Keratinocyte (primary cell): ENCODE measurements around the gene RNF149. TPM values are rescaled to one million over a fixed set of nuclear protein-coding genes. Genes with fewer than 3 reads are reported as not detected.
"Not testable (repeated sequence)": the region's sequence is repeated elsewhere in the genome, so short reads cannot be mapped to it uniquely, and the experiment has no call there.

Source experiments
- DNase-seq: peaks from one replicate; pipeline ENCODE4 v3.0.0-alpha.2; 2011; ENCODE audit warnings: low read depth, missing footprints, low spot score
- FAIRE-seq: peaks from 2 replicates; lab custom pipeline; 2011; peaks lifted over from hg19 to GRCh38; lab: Jason Lieb, UNC
- H2AFZ ChIP-seq: 2 replicates; pipeline ENCODE4 v1.6.0; 2012; ENCODE audit warnings: low read length, control low read depth, inconsistent platforms; ENCODE audit not compliant: control insufficient read depth
- H3K27ac ChIP-seq: 2 replicates; pipeline ENCODE4 v1.5.1; 2011; ENCODE audit warnings: low read length; ENCODE audit not compliant: control insufficient read depth, insufficient read depth
- H3K27me3 ChIP-seq: 3 replicates; pipeline ENCODE4 v1.6.0; 2011; ENCODE audit warnings: low read length; ENCODE audit not compliant: control insufficient read depth, insufficient read depth; ENCODE audit errors: extremely low read depth
- H3K36me3 ChIP-seq, 2 experiments: 2 replicates in 1 of 2; 3 replicates in 1 of 2; pipeline ENCODE4 v1.5.1; 2011; ENCODE audit warnings: low read length in 2 of 2, mild to moderate bottlenecking in 1 of 2; ENCODE audit not compliant: control insufficient read depth in 2 of 2, insufficient read depth in 2 of 2; ENCODE audit errors: extremely low read depth in 1 of 2
- H3K4me1 ChIP-seq: 3 replicates; pipeline ENCODE4 v1.5.1; 2011; ENCODE audit warnings: low read length; ENCODE audit not compliant: control insufficient read depth, insufficient read depth; ENCODE audit errors: extremely low read depth
- H3K4me2 ChIP-seq: 3 replicates; pipeline ENCODE4 v1.6.0; 2011; ENCODE audit warnings: low read depth, low read length; ENCODE audit not compliant: control insufficient read depth, insufficient read depth; ENCODE audit errors: extremely low read depth
- H3K4me3 ChIP-seq, 3 experiments: fragments of 200-600 bp in 1 of 3; sonication (generic) in 1 of 3; 2 replicates in 2 of 3; 3 replicates in 1 of 3; pipeline ENCODE4 v1.5.1; 2011 to 2016; ENCODE audit warnings: low read length in 3 of 3, mild to moderate bottlenecking in 3 of 3, control low read depth in 2 of 3, inconsistent platforms in 1 of 3, low read depth in 1 of 3, mixed read lengths in 1 of 3, mixed run types in 1 of 3, moderate library complexity in 1 of 3; ENCODE audit not compliant: control insufficient read depth in 2 of 3, insufficient read depth in 2 of 3; ENCODE audit errors: extremely low read depth in 1 of 3
- H3K79me2 ChIP-seq: 2 replicates; pipeline ENCODE4 v1.6.0; 2012; ENCODE audit warnings: low read length; ENCODE audit not compliant: control insufficient read depth, insufficient read depth
- H3K9ac ChIP-seq: 3 replicates; pipeline ENCODE4 v1.6.0; 2011; ENCODE audit warnings: low read length; ENCODE audit not compliant: control insufficient read depth, insufficient read depth; ENCODE audit errors: extremely low read depth
- H3K9me1 ChIP-seq: 3 replicates; pipeline ENCODE4 v1.6.0; 2011; ENCODE audit warnings: low read length; ENCODE audit not compliant: control insufficient read depth, insufficient read depth; ENCODE audit errors: extremely low read depth
- H3K9me3 ChIP-seq: 2 replicates; pipeline ENCODE4 v1.5.1; 2012; ENCODE audit warnings: low read depth, low read length; ENCODE audit not compliant: control insufficient read depth
- H4K20me1 ChIP-seq: 3 replicates; pipeline ENCODE4 v1.6.0; 2011; ENCODE audit warnings: low read length; ENCODE audit not compliant: control insufficient read depth, insufficient read depth; ENCODE audit errors: extremely low read depth
- CTCF ChIP-seq, 3 experiments: IDR thresholded peaks in 1 of 3; conservative IDR thresholded peaks in 1 of 3; optimal IDR thresholded peaks in 1 of 3; 2 replicates in 2 of 3; 3 replicates in 1 of 3; pipeline versions ENCODE3 to v1.5.1; 2011; ENCODE audit warnings: low read length in 3 of 3, mild to moderate bottlenecking in 3 of 3, moderate library complexity in 2 of 3, control low read depth in 1 of 3, inconsistent platforms in 1 of 3; ENCODE audit not compliant: insufficient read depth in 2 of 3; ENCODE audit errors: extremely low read depth in 1 of 3
- EZH2 ChIP-seq: IDR thresholded peaks from one replicate; pipeline ENCODE4 v1.6.1; 2012; ENCODE audit warnings: inconsistent platforms, mild to moderate bottlenecking, low read length, moderate library complexity
- dilution Hi-C: fragments of 300-500 bp; cut with MboI; formaldehyde crosslinking; loops from one replicate; pipeline ENCODE4 v1.7.0; 2020; ENCODE audit warnings: low sequenced_read_pairs; ENCODE audit not compliant: extremely low pct_ligation_motif_present
- polyA plus RNA-seq, 5 experiments: library from polyadenylated mRNA; depleted of rRNA in 3 of 5; stranded (reverse) in 3 of 5; stranded (forward) in 1 of 5; unstranded in 1 of 5; fragments of >200 nt; gene quantifications; 1 replicate in 1 of 5; 2 replicates in 3 of 5; 3 replicates in 1 of 5; pipeline versions ENCODE4 v1.2.1 to v1.2.3, GENCODE V29; 2011 to 2012; ENCODE audit warnings: missing spikeins in 2 of 5, low read depth in 1 of 5, low replicate concordance in 1 of 5

Gene RNF149
- polyA plus RNA-seq, 1 donor (not counting 4 experiments of a cell fraction or from before 2014, with no cell fraction given), result 68.0 TPM

GRCh38 chr2:101238930-101239759 lies 69.4 kb downstream of the RNF149 start:
- no peak overlapping the region for H3K27ac ChIP-seq
- no peaks in the 10 kb centered on the region for H3K9me1 ChIP-seq
- no peaks in the 10 kb centered on the region for H3K27me3 ChIP-seq
- H3K4me2 ChIP-seq, result no peak overlapping the region
- DNase-seq, result no peak
- dilution Hi-C loops, result no loop called here
- H4K20me1 ChIP-seq, result no peaks in the 10 kb centered on the region
- no peak for TF ChIP-seq EZH2
- no peak for TF ChIP-seq CTCF (optimal IDR thresholded peaks at IDR 0.05 in 1 of 3, IDR thresholded peaks at IDR 0.05 in 1 of 3, conservative IDR thresholded peaks at IDR 0.05 in 1 of 3; ENCODE audit: extremely low read depth in 1 of 3, insufficient read depth in 2 of 3, low read length in 3 of 3)
- no peaks in the 10 kb centered on the region for H3K79me2 ChIP-seq
- no peaks in the 10 kb centered on the region for H3K9me3 ChIP-seq
- H3K4me3 ChIP-seq, result no peak overlapping the region
- H3K9ac ChIP-seq, result no peak overlapping the region
- no peak overlapping the region for H2AFZ ChIP-seq
- H3K36me3 ChIP-seq, result no peaks in the 10 kb centered on the region
- H3K4me1 ChIP-seq, result no peaks in the 10 kb centered on the region
- FAIRE-seq, result no peak

GRCh38 chr2:101237944-101238343 lies 70.6 kb downstream of the RNF149 start:
- H2AFZ ChIP-seq, H3K4me2 ChIP-seq, H4K20me1 ChIP-seq, H3K36me3 ChIP-seq, H3K79me2 ChIP-seq, DNase-seq, H3K27ac ChIP-seq, H3K9ac ChIP-seq, H3K4me1 ChIP-seq, H3K9me1 ChIP-seq, H3K9me3 ChIP-seq, H3K4me3 ChIP-seq, H3K27me3 ChIP-seq, dilution Hi-C loops, FAIRE-seq: not testable (repeated sequence)

GRCh38 chr2:101235956-101236355 lies 72.5 kb downstream of the RNF149 start:
- H4K20me1 ChIP-seq, H3K9ac ChIP-seq, H3K4me2 ChIP-seq, H3K36me3 ChIP-seq, H3K9me1 ChIP-seq, FAIRE-seq, H3K4me3 ChIP-seq, H2AFZ ChIP-seq, H3K9me3 ChIP-seq, H3K4me1 ChIP-seq, dilution Hi-C loops, DNase-seq, H3K27ac ChIP-seq, H3K27me3 ChIP-seq, H3K79me2 ChIP-seq: not testable (repeated sequence)
